ENCODE data around the gene FOXN3.
"Not testable (repeated sequence)": the region's sequence is repeated elsewhere in the genome, so short reads cannot be mapped to it uniquely, and the experiment has no call there.

Gene FOXN3

GRCh38 chr14:89112720-89113119 is 304.3 kb downstream of the FOXN3 start:
- no peak for DNase-seq

- not testable (repeated sequence) for DNase-seq
Measured at GRCh38 chr14:89111766-89112543, 305.1 kb downstream of the FOXN3 start.

- DNase-seq, result not testable (repeated sequence)
Measured at GRCh38 chr14:89111232-89111631, 305.8 kb downstream of the FOXN3 start.

GRCh38 chr14:89110110-89110509 is 306.9 kb downstream of the FOXN3 start:
- no peak for DNase-seq

- DNase-seq, result no peak
Measured at GRCh38 chr14:89108608-89109007, 308.4 kb downstream of the FOXN3 start.

GRCh38 chr14:89107626-89108025 is 309.4 kb downstream of the FOXN3 start:
- peak; percentile 27 for DNase-seq
